ENCODE measurements around the gene ACSM6.

Gene ACSM6

GRCh38 chr10:95193944-95194343, at the start of gene ACSM6:
Gene ACSM6 (plus strand): TSS chr10:95194238. CDS start chr10:95194486, 248 bp downstream.
- Histone ChIP-seq H3K27me3 (ENCODE audit: insufficient read depth, poor library complexity, severe bottlenecking) (no peaks in the 10 kb centered on the region), H3K9me3 (ENCODE audit: severe bottlenecking) (no peaks in the 10 kb centered on the region), H3K27ac (ENCODE audit: poor library complexity, severe bottlenecking) (no peak within 1 kb of the TSS), H3K36me3 (ENCODE audit: low read depth) (no peaks in the 10 kb centered on the region), H3K4me3 (ENCODE audit: severe bottlenecking) (no peak within 1 kb of the TSS), H3K4me1 (ENCODE audit: insufficient read depth, poor library complexity, severe bottlenecking) (no peaks in the 10 kb centered on the region)
- TF ChIP-seq CTCF (IDR thresholded peaks at IDR 0.05; ENCODE audit: poor library complexity, severe bottlenecking), result no peak
- ATAC-seq (ENCODE audit: low read depth) (no peak), DNase-seq (ENCODE audit: low spot score) (no peak)

- Histone ChIP-seq H3K4me1 (ENCODE audit: insufficient read depth, poor library complexity, severe bottlenecking) (no peaks in the 10 kb centered on the region), H3K36me3 (ENCODE audit: low read depth) (no peaks in the 10 kb centered on the region), H3K9me3 (ENCODE audit: severe bottlenecking) (no peaks in the 10 kb centered on the region), H3K27ac (ENCODE audit: poor library complexity, severe bottlenecking) (no peak overlapping the region), H3K4me3 (ENCODE audit: severe bottlenecking) (no peak overlapping the region), H3K27me3 (ENCODE audit: insufficient read depth, poor library complexity, severe bottlenecking) (no peaks in the 10 kb centered on the region)
- DNase-seq (ENCODE audit: low spot score) (no peak), ATAC-seq (ENCODE audit: low read depth) (no peak)
- no peak for TF ChIP-seq CTCF (IDR thresholded peaks at IDR 0.05; ENCODE audit: poor library complexity, severe bottlenecking)
Observed at GRCh38 chr10:95168694-95169093, 25.3 kb upstream of the ACSM6 start.

DNA sequence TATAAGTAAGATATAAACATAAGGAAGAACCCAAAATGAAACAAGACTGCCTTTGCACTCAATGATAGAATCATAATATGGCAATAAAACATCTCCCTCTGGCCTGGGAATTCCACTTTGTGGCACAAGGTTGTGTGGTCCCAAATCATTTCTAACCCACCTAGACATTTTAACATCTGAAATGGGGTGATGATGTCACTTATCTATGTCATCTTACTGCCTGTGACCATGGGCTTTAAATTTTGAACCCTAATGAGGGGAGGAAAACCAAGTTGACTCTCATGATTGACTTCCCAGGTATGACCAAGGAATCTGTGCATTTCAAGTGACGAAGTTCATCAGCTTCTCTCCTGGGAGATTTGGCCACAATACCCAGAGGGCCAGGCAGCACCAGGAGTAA, 24.5 kb upstream of the ACSM6 start:
- no peak for DNase-seq (ENCODE audit: low spot score)
- ATAC-seq (ENCODE audit: low read depth), result no peak
- H3K36me3 ChIP-seq (ENCODE audit: low read depth), result no peaks in the 10 kb centered on the region
- no peak overlapping the region for H3K27ac ChIP-seq (ENCODE audit: poor library complexity, severe bottlenecking)
- H3K9me3 ChIP-seq (ENCODE audit: severe bottlenecking), result no peaks in the 10 kb centered on the region
- H3K27me3 ChIP-seq (ENCODE audit: insufficient read depth, poor library complexity, severe bottlenecking), result no peaks in the 10 kb centered on the region
- TF ChIP-seq CTCF (IDR thresholded peaks at IDR 0.05; ENCODE audit: poor library complexity, severe bottlenecking), result no peak
- no peak overlapping the region for H3K4me3 ChIP-seq (ENCODE audit: severe bottlenecking)
- H3K4me1 ChIP-seq (ENCODE audit: insufficient read depth, poor library complexity, severe bottlenecking), result no peaks in the 10 kb centered on the region

- DNase-seq (ENCODE audit: low spot score) (no peak), ATAC-seq (ENCODE audit: low read depth) (no peak; the same call in 2 of the 3 replicates)
- Histone ChIP-seq H3K4me1 (ENCODE audit: insufficient read depth, poor library complexity, severe bottlenecking) (no peaks in the 10 kb centered on the region), H3K27ac (ENCODE audit: poor library complexity, severe bottlenecking) (no peak overlapping the region), H3K27me3 (ENCODE audit: insufficient read depth, poor library complexity, severe bottlenecking) (no peaks in the 10 kb centered on the region), H3K4me3 (ENCODE audit: severe bottlenecking) (no peak overlapping the region), H3K36me3 (ENCODE audit: low read depth) (no peaks in the 10 kb centered on the region), H3K9me3 (ENCODE audit: severe bottlenecking) (no peaks in the 10 kb centered on the region)
- TF ChIP-seq CTCF (IDR thresholded peaks at IDR 0.05; ENCODE audit: poor library complexity, severe bottlenecking), result no peak
Observed at GRCh38 chr10:95170790-95171189, 23.2 kb upstream of the ACSM6 start.

DNA sequence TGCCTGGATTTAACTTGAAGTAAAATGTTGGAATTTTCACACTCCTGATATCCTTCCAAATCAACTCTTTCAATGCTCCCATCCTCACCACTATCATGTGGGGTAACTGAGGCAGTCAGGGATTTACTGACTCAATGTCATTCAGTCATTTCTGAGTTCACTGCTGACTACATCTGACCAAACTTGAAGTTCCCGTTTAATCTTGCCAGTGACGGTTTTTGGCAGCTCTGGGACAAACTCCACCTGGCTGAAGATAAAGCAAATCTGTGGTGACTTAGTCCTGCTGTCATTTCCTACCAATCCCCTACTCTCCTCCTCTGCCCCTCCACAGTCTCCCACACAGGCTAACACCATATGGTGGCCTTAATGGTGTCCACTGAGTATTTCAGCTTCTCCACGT, 22.7 kb upstream of the ACSM6 start:
- no peaks in the 10 kb centered on the region for H3K9me3 ChIP-seq (ENCODE audit: severe bottlenecking)
- H3K4me1 ChIP-seq (ENCODE audit: insufficient read depth, poor library complexity, severe bottlenecking), result no peaks in the 10 kb centered on the region
- no peak for TF ChIP-seq CTCF (IDR thresholded peaks at IDR 0.05; ENCODE audit: poor library complexity, severe bottlenecking)
- DNase-seq (ENCODE audit: low spot score), result no peak
- no peak overlapping the region for H3K4me3 ChIP-seq (ENCODE audit: severe bottlenecking)
- no peaks in the 10 kb centered on the region for H3K27me3 ChIP-seq (ENCODE audit: insufficient read depth, poor library complexity, severe bottlenecking)
- H3K36me3 ChIP-seq (ENCODE audit: low read depth), result no peaks in the 10 kb centered on the region
- no peak for ATAC-seq (ENCODE audit: low read depth)
- H3K27ac ChIP-seq (ENCODE audit: poor library complexity, severe bottlenecking), result no peak overlapping the region
